Activated naive CD8-positive, alpha-beta T cell treated with anti-CD3 and anti-CD28 coated beads, Interleukin-2, amount 10 ng/mL, durations not matched to agents 7 days and 5 days (primary cell): ENCODE data around the gene STUM. TPM values are rescaled to one million over a fixed set of nuclear protein-coding genes. Genes with fewer than 3 reads are reported as not detected.

ENCODE experiments used
- ATAC-seq: fragments of 150-1000 bp; cut with Tn5 transposase; one replicate; pipeline ENCODE4 v1.10.0; 2021; ENCODE audit warnings: low read depth, moderate library complexity
- POLR2A ChIA-PET: fragments of 350-600 bp; sonication (Branson Sonifier 250); formaldehyde crosslinking; loops from one replicate; lab custom pipeline; 2021; ENCODE audit warnings: antibody characterized with exemption; lab: Charles Lee
- DNase-seq: peaks from one replicate; pipeline ENCODE4 v3.0.0; 2021
- H3K27ac Mint-ChIP-seq: one replicate; pipeline ENCODE4 v1.8.0; 2022; ENCODE audit warnings: mild to moderate bottlenecking, mixed read lengths
- H3K27me3 Mint-ChIP-seq: one replicate; pipeline ENCODE4 v1.8.0; 2022; ENCODE audit warnings: mild to moderate bottlenecking, moderate library complexity, mixed read lengths
- H3K36me3 Mint-ChIP-seq: one replicate; pipeline ENCODE4 v1.8.0; 2021; ENCODE audit warnings: mild to moderate bottlenecking, mixed read lengths
- H3K4me1 Mint-ChIP-seq: one replicate; pipeline ENCODE4 v1.8.0; 2021; ENCODE audit warnings: mixed read lengths
- H3K4me3 Mint-ChIP-seq: one replicate; pipeline ENCODE4 v1.8.0; 2022; ENCODE audit warnings: mild to moderate bottlenecking, moderate library complexity, mixed read lengths
- H3K9me3 Mint-ChIP-seq: one replicate; pipeline ENCODE4 v1.8.0; 2021; ENCODE audit warnings: mixed read lengths
- total RNA-seq, 2 experiments: library from RNA; stranded (reverse); gene quantifications; one replicate each; pipeline ENCODE4 v1.2.3, GENCODE V29; 2021

Gene STUM
- total RNA-seq, 2 experiments from 2014 or later: not detected

DNA sequence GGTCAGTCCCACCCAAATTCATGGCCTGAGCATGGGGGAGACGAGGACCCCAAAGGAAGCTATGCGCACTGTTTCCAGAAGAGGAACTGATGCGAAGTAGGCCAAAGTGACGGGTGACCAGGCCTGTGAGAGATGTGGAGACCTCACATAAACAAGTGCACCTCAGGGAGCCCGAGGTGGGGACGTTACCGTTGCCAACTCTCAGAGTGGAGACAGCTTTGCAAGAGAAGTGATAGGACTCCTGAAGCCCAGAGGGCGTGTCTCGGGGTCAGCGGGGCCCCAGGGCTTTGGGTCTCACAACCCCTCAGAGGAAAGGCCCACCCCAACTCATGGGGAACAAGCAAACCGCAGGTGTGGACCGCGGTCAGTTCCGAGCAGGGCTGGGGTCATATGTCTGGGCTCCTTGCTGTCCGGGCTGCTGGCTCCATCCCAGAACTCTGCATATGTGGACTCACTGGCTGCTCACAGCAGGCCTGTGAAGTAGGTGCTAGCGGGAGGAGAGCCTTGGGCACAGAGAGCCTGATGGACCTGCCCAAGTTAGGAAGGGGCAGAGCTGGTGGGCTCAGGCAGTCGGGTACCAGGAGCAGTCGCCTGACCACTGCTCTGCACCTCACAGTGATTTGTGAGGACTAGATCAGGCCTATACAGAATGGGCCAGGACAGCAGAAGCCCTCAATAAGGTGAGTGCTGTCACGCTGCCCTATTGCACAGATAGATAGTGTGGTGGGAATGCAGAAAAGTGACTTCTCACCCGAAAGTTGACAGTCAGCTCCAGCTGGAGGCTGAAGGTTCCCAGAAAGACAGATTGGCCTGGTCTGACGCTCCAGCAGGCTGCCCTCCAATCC is 26.2 kb downstream of the STUM start:
- Mint-ChIP-seq H3K4me1 (no peaks in the 10 kb centered on the region), H3K4me3 (no peak overlapping the region), H3K27ac (no peak overlapping the region), H3K36me3 (no peaks in the 10 kb centered on the region), H3K27me3 (peaks cover 3% of the 10 kb centered on the region), H3K9me3 (no peaks in the 10 kb centered on the region)
- ATAC-seq (no peak), DNase-seq (no peak)
- POLR2A ChIA-PET: no interaction called here

DNA sequence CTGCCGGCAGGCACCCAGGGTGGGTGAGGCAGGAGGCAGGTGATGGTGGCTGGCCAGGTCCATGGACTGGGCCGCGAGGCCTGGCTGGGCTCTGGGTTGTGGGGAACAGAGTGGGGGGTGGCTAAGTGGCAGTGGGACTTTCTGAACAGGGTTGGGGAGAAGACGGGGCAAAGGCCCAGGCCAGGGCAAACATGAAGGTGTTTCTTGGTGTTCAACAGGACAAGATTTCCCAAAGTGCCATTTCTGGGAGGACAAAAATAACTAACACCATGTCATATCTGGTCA is 26.8 kb downstream of the STUM start:
- no peak for DNase-seq
- no peak overlapping the region for H3K27ac Mint-ChIP-seq
- H3K36me3 Mint-ChIP-seq: no peaks in the 10 kb centered on the region
- H3K4me3 Mint-ChIP-seq: no peak overlapping the region
- H3K9me3 Mint-ChIP-seq: no peaks in the 10 kb centered on the region
- no peaks in the 10 kb centered on the region for H3K4me1 Mint-ChIP-seq
- POLR2A ChIA-PET: no interaction called here
- H3K27me3 Mint-ChIP-seq: peaks cover 3% of the 10 kb centered on the region
- no peak for ATAC-seq

DNA sequence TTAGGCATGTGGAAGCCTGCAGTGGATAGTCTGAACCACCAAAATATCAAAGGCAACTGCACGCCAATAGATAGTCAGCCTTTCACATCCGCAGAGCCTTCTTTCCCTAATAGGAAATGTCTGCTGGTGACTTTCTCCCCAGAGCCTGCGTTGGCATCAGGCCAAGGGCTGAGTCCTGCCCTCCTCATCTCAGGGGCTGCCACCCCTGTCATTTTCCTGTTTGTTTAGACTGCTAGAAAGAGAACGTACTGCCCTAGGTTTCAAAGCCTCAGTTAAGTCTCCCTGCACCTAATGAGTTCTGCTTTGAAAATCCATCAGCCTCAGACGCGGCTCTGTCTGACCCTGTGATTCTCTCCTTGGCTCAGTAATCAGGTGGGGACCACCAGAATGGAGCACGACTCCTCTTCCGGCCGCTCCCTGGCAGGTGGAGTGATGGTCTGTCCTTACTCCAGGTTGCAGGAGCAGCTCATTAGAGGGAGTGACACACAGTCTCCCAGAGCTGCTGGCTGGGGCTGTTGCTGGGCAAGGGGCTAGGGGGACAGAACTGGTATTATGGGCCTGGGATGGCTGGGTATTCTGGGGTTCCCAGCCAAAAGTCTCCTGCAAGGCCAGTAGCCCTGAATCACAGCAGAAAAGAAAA is 27.3 kb downstream of the STUM start:
- H3K4me1 Mint-ChIP-seq: no peaks in the 10 kb centered on the region
- DNase-seq (no peak), ATAC-seq (no peak)
- H3K4me3 Mint-ChIP-seq: no peak overlapping the region
- no peaks in the 10 kb centered on the region for H3K36me3 Mint-ChIP-seq
- no peak overlapping the region for H3K27ac Mint-ChIP-seq
- POLR2A ChIA-PET: no interaction called here
- peaks cover 3% of the 10 kb centered on the region for H3K27me3 Mint-ChIP-seq
- no peaks in the 10 kb centered on the region for H3K9me3 Mint-ChIP-seq

DNA sequence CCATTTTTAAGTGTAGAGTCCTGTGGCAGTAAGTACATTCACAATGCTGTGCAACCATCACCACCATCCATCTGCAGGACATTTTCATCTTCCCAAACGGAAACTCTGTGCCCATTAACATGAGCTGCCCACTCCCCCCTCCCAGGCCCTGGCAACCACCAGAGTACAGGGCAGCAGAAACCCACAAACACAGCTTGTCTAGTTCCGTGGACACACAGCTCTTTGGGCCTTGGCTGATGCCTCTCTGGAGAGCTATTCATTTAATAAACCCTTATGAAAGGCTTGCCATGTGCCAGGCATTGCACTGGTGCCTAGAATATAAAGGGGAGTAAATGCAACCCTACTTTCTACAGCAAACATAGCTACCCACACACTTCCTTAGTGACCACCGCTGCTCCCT is 28.0 kb downstream of the STUM start:
- no peaks in the 10 kb centered on the region for H3K9me3 Mint-ChIP-seq
- DNase-seq (no peak), ATAC-seq (no peak)
- POLR2A ChIA-PET: interaction anchor here (0.5 kb wide), 1 partner anchor 735 kb away, joined by 3 read pairs; no protein-coding TSS in a partner anchor
- no peaks in the 10 kb centered on the region for H3K4me1 Mint-ChIP-seq
- H3K4me3 Mint-ChIP-seq: no peak overlapping the region
- peaks cover 3% of the 10 kb centered on the region for H3K27me3 Mint-ChIP-seq
- H3K27ac Mint-ChIP-seq: no peak overlapping the region
- H3K36me3 Mint-ChIP-seq: no peaks in the 10 kb centered on the region

DNA sequence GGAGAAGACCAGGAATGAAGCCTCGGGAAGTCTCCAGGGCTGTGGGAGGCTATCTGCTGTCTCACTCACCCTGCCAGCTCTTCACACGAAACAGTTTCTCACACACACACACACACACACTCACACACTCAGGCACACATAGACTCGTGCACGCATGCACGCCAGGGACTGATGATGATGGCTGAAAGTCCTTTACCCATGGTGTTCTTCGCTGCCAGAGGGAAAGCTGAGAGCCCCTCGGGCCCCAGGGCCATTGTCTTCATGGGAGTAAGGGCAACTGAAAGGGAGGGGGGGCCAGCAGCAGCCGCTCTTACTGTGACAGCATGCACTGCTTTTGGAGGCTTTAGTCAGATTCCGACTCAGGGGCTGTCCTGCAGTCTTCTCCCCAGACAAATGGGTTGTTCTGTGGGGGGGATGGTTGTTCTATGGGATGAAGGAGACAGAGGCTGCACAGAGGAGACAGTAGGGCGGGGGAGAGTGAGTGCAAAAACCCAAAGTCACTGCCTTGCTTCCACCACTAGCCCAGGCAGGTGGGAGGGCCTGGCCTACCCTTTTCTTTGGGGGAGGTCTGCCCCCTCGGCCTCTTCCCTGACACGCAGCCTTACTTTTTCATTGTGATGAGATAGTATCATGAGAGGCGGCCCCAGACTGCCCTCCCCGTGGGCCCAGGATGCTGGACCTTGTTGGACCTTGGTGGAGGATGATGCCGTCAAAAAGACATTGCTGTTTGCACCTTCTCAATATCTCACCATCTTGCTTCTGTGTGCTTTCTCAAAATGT is 29.0 kb downstream of the STUM start:
- POLR2A ChIA-PET: interaction anchor here (0.5 kb wide), 1 partner anchor 736 kb away, joined by 3 read pairs; no protein-coding TSS in a partner anchor
- DNase-seq: no peak
- Mint-ChIP-seq H3K27me3 (peaks cover 4% of the 10 kb centered on the region), H3K36me3 (no peaks in the 10 kb centered on the region), H3K4me1 (no peaks in the 10 kb centered on the region), H3K27ac (no peak overlapping the region), H3K9me3 (no peaks in the 10 kb centered on the region), H3K4me3 (no peak overlapping the region)
- no peak for ATAC-seq

DNA sequence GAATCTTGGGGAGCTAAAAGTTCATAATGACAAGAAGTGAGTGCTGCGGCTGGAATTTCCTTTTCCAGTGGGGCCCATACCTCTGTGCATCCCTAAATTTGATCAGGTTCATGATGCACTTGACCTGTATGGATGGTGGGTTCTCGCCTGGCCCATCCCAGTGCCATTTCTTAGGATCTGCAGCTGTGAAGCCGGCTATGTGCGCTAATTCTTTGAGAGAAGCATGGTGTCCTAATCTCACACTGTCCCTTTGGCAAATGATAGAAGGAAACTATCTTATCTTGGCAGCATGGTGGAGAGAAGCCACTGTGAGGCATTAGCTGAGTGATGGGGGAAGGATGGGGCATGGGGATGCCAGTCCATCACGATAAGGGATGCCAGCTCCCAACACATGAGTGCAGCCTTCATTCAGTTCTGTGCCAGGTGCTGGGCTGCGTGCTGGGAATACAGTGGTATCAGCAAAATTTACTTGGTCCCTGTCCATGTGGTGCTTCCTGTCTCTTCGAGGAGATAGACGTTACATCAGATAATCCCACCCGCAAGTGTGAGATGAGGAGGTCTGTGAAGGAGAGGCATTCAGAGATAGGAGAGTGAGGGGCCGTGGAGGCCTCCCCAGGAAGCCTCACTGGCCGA is 30.5 kb downstream of the STUM start:
- H3K27me3 Mint-ChIP-seq: peaks cover 4% of the 10 kb centered on the region
- H3K36me3 Mint-ChIP-seq: no peaks in the 10 kb centered on the region
- H3K9me3 Mint-ChIP-seq: no peaks in the 10 kb centered on the region
- no peak for DNase-seq
- no peaks in the 10 kb centered on the region for H3K4me1 Mint-ChIP-seq
- POLR2A ChIA-PET: no interaction called here
- no peak overlapping the region for H3K27ac Mint-ChIP-seq
- H3K4me3 Mint-ChIP-seq: no peak overlapping the region
- ATAC-seq: no peak

DNA sequence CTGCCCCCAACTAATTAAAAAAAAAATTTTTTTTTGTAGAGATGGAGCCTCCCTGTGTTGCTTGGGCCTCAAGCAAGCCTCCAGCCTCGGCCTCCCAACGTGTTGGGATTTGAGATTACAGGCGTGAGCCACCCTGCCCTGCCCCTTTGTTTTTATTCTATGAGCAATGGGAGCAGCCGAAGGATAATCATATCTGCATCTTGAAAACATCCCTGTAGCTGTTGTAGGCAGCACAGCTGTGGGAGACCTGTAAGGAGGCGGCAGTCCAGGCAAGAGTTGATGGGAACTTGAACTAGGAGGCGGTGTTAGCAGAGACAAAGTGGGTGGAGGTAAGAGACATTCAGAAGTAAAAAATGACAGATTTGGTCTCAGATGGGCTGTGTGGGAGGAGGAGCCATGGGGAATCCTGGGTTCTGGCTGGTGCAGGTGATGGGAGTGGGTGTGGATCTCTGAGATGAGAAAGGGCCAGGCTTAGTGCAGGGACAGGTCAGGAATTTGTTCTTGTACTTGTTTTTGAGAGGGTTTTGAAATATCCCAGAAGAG is 31.3 kb downstream of the STUM start:
- Mint-ChIP-seq H3K27me3 (peaks cover 4% of the 10 kb centered on the region), H3K4me3 (no peak overlapping the region), H3K27ac (no peak overlapping the region), H3K9me3 (no peaks in the 10 kb centered on the region), H3K36me3 (no peaks in the 10 kb centered on the region), H3K4me1 (no peaks in the 10 kb centered on the region)
- no peak for ATAC-seq
- POLR2A ChIA-PET: no interaction called here
- DNase-seq: no peak

DNA sequence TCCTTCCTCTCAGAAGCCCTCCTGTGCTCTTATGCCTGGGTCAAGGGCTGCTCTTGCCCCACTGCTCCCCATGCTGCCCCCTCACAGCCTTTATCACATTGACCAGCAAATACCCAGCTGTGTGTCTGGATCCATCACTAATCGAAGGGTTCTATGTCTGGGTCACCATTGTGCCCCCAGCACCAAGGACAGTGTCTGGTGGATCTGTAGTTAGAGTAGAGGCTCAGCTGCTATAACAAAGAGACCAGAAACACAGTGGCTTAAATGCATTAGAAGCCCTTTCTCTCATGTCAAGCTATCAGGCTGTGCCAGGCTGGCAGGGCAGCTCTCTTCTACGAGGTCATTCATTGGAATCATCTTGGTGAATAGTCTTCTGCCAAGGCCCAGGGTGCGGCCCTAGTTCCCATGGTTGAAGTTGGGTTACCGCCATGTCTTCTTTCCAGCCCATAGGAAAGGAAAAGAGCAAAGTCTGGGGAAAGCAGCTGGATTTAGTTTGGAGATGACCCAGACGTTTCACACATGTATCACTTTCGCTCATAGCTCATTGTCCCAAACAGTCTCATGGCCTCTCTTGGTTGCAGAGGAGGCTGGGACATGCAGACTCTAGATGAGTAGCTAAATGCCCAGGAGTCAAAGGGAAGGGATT is 32.2 kb downstream of the STUM start:
- POLR2A ChIA-PET: no interaction called here
- Mint-ChIP-seq H3K27me3 (peaks cover 4% of the 10 kb centered on the region), H3K9me3 (no peaks in the 10 kb centered on the region), H3K36me3 (no peaks in the 10 kb centered on the region), H3K27ac (no peak overlapping the region), H3K4me3 (no peak overlapping the region), H3K4me1 (no peaks in the 10 kb centered on the region)
- DNase-seq (no peak), ATAC-seq (no peak)

DNA sequence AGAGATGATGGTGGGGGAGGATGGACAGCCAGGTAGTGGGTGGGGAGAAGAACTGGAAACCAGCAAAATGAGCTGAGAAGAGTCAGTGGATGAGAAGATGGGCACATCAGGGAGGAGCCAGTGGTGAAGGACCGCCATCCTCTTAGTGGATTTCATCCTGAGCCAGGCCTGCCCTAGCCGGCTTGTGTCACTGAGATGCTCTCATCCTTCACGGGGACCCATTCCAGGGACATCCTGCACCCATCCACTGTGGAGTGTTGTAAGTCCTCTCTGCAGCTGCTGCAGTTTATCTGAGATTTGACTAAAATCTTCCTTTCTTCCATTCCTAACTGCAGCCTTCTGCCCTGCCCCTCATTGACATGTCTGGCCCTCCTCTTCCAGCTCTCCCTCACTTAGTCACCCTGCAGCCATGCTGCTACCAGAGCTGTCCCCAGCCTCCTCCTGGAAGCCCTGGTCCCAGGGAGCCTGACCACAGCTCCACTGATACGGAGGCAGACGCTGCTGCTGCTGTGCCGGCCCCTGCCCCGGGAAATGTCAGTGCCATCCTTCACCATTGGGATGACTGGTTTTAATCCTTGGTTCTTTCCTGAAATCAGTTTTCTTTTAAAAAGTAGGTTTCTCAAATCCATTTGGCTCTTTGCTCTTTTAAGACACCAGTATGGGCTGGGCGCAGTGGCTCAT is 33.2 kb downstream of the STUM start:
- Mint-ChIP-seq H3K4me1 (no peaks in the 10 kb centered on the region), H3K36me3 (no peaks in the 10 kb centered on the region), H3K27ac (no peak overlapping the region), H3K4me3 (no peak overlapping the region), H3K27me3 (peaks cover 3% of the 10 kb centered on the region), H3K9me3 (no peaks in the 10 kb centered on the region)
- DNase-seq (no peak), ATAC-seq (no peak)
- POLR2A ChIA-PET: no interaction called here

DNA sequence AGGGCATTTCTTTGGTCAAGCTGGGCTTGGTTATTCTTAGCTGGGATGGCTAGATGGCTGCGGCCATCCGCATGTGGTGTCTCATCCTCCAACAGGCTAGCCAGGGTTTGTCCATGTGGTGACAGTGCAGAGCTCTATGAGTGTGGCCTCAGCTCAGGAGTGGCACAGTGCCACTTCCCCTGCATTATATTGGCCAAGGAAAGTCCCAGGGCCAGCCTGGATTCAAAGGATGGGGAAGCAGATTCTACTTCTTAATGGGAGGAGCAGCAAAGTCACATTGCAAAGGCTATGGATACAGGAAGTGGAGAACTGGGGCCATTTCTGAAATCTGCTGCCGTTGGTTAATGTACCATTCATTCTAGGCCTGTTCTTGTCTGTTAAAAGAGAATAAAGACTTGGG is 34.4 kb downstream of the STUM start:
- Mint-ChIP-seq H3K4me1 (no peaks in the 10 kb centered on the region), H3K27ac (no peak overlapping the region), H3K27me3 (peaks cover 2% of the 10 kb centered on the region), H3K4me3 (no peak overlapping the region), H3K36me3 (no peaks in the 10 kb centered on the region), H3K9me3 (no peaks in the 10 kb centered on the region)
- DNase-seq (no peak), ATAC-seq (no peak)
- POLR2A ChIA-PET: no interaction called here

DNA sequence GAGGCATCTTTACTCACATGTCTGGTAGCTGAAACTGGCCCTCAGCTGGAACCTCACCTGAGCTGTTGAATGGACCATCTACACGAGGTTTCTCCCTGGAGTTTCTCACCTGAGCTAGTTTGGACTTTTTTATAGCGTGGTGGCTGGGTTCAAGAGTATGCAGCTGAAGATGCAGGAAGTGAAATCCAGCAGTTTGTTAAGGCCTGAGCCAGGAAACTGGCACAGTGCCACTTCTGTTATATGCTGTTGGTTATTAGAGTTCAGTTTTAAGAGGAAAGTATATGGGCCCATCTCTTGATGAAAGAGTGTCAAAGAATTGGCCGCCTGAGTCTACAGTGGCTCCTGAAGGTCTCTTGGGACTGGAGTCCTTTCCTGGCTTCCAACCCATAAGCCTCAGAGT is 35.6 kb downstream of the STUM start:
- Mint-ChIP-seq H3K36me3 (no peaks in the 10 kb centered on the region), H3K27ac (no peak overlapping the region), H3K4me3 (no peak overlapping the region), H3K27me3 (peaks cover 4% of the 10 kb centered on the region), H3K4me1 (no peaks in the 10 kb centered on the region), H3K9me3 (no peaks in the 10 kb centered on the region)
- ATAC-seq (no peak), DNase-seq (no peak)
- POLR2A ChIA-PET: no interaction called here

DNA sequence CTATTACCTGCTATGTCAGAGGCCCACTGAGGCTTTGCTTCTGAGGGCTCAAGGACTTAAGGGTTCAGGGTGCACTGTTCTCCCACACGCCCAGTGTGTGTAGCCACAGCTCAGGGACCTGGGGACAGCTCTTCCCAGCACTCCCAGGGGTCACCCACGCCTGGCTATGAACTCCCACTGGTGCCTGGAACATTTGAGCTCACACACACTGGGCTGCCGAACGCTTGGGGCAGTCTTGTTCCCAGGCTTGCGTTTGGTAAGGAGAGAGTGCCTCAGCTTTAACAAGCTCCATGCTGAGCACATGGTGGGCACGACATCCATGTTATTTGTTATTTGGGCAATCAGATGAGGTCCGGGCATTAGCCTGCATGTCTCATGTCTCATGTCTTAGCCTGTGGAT is 37.6 kb downstream of the STUM start:
- no peak overlapping the region for H3K27ac Mint-ChIP-seq
- no peak overlapping the region for H3K4me3 Mint-ChIP-seq
- POLR2A ChIA-PET: no interaction called here
- H3K27me3 Mint-ChIP-seq: peaks cover 7% of the 10 kb centered on the region
- no peaks in the 10 kb centered on the region for H3K9me3 Mint-ChIP-seq
- ATAC-seq (no peak), DNase-seq (no peak)
- no peaks in the 10 kb centered on the region for H3K36me3 Mint-ChIP-seq
- no peaks in the 10 kb centered on the region for H3K4me1 Mint-ChIP-seq
